DMS53 (cell line): ENCODE measurements around the gene FARSA.
"Not testable (repeated sequence)": the region's sequence is repeated elsewhere in the genome, so short reads cannot be mapped to it uniquely, and the experiment has no call there.

Source experiments
- DNase-seq: peaks from one replicate; lab custom pipeline; 2025; lab: John Stamatoyannopoulos, UW

FARSA gene

DNA sequence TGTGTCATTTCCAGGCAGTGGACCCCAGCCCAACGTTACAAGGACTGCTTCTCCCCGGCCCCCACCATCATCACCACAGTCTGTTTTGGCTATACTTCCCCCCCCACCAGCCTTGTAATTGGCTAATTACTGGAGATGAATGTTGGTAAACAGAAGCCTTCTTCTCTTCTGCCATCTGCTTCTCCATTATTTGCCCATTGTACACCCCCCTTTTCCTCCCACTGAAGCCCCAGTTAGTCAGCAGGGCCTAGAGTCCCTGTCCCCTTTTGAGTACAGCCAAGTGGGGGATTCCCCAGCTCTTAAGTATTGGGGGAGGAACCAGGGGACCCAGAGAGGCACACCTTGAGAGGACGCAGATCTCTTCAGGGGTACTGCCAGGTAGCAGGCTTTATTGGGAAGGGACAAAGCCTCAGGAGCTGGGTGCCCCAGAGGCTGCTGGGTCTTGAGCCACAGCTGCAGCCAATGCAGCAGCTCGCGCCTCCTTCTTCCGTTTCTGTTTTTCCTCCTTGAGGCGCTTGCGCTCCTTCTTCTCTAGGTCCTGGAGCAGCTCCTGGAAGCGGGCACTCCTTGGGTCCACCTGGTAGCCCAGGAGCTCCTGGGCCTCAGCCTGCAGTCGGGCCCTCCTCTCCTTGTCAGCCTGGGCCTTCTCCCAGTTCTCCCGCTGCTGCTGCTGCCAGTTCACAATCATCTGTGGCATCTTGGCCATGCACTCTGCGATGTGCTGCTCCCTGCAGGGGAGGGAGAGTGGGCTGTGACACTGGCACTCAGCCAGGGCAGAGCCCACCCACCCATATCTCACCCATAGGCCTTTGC is 20.5 kb upstream of the FARSA start:
- DNase-seq: no peak

DNA sequence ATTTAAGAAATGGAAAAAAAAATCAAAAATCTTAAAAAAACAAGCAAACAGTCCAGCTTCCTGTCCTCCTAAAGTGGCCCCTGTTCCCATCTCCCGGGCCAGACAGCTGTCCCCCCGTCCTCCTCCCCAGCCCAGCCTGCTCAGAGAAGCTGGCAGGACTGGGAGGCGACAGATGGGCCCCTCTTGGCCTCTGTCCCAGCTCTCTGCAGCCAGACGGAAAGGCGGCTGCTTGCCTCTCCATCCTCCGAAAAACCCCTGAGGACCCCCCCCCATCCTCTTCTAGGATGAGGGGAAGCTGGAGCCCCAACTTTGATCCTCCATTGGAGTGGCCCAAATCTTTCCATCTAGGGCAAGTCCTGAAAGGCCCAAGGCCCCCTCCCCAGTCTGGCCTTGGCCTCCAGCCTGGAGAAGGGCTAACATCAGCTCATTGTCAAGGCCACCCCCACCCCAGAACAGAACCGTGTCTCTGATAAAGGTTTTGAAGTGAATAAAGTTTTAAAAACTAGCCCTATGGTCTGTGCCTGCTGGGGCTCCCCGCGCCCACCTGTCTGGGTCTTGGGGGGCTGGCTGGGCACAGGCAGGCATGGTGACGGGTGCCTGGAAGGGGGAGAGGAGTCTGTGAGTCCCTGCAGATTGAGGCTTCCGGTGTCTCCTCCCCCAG is 19.8 kb upstream of the FARSA start:
- DNase-seq: no peak

DNA sequence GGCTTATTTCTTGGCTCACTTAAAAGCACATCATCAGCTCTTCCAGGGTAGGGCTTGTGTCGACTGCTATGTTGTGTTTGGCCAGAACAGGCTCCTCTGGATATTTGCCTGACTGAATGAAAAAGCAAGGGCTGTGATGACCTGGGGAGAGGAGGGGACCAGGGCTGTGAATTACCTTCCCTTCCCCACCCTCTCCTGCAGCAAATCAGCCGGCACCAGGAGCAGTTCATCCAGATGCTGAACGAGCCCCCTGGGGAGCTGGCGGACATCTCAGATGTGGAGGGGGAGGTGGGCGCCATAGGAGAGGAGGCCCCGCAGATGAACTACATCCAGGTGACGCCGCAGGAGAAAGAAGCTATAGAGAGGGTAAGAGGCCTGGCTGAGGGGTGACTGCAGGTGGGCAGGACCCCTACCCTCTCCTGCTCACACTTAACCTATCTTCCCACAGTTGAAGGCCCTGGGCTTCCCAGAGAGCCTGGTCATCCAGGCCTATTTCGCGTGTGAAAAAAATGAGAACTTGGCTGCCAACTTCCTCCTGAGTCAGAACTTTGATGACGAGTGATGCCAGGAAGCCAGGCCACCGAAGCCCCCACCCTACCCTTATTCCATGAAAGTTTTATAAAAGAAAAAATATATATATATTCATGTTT is 19.1 kb upstream of the FARSA start:
- DNase-seq: no peak

DNA sequence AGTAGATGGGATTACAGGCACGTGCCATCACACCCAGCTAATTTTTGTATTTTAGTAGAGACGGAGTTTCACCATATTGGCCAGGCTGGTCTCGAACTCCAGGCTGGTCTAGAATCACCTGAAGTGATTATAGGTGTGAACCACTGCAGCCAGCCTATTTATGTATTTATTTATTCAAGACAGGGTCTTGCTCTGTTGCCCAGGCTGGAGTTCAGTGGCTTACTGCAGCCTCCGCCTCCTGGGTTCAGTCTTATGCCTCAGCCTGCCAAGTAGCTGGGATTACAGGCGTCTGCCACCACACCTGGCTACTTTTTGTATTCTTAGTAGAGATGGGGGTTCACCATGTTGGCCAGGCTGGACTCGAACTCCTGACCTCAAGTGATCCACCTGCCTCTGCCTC is 18.5 kb upstream of the FARSA start:
- DNase-seq: not testable (repeated sequence)

DNA sequence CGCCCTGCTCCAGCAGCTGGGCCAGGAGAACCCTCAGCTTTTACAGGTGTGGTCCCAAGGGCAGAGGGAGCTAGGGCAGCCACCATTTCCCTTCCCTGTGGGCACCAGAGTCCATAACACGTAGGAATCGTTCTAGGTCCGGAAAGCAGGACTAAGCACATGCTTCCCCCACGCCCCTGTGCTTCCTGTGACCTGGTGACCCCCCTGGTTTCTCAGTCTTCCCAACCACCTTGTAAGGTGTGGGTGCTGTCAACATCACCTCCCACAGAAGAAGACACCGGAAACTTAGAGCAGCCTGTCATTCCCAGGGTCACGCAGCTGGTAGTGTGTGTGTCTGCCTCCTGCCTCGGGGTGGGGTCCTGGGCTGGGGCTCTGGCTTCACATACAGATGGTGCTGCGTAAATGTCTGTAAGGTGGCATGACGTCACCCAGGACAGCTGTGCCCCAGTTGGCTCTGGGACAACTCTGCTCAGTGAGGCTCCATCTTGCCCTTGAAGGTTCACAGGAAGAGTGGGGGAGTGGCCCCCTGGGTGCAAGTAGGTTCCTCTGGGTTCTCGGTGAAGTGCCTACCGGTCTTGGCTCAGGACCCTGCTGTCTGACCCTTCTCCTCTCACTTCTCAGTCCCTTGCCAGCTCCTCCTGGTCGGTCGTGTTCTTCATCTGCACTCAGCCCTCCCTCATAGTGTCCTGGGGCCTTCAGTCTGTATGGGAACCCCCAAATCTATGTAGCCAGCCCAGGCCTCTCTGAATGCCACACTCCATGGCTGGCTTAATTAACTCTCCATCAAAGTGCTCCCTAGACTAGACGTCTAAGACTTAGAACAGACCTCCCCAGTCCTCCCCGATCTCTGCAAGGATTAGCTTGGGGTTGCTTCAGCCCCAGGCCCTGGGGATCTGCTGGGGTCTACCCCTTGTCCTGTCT is 16.1 kb upstream of the FARSA start:
- no peak for DNase-seq

DNA sequence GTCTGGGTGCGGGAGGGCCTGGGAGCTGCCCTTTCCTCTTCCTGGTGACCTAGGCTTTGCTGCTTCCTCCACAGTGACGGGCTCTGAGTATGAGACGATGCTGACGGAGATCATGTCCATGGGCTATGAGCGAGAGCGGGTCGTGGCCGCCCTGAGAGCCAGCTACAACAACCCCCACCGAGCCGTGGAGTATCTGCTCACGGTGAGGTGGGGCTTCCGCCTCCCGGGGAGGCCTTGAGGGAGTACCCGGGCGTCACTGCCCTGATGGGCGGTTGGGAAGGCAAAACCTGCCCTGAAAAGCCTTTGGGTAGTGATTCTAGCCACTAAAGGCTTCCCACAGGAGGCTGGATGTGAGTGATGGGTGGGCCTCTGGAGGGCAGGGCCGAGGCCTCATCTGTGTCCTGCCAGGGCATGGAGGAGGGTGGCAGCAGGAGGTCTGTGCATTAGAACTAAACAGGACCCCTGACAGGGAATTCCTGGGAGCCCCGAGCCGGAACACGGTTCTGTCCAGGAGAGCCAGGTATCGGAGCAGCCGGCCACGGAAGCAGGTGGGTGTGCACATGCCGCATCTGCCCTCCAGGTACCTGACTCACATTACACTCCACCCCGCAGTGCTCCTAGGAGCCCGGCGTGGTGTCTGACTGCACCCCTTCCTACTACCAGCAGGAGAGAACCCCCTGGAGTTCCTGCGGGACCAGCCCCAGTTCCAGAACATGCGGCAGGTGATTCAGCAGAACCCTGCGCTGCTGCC is 15.3 kb upstream of the FARSA start:
- no peak for DNase-seq

DNA sequence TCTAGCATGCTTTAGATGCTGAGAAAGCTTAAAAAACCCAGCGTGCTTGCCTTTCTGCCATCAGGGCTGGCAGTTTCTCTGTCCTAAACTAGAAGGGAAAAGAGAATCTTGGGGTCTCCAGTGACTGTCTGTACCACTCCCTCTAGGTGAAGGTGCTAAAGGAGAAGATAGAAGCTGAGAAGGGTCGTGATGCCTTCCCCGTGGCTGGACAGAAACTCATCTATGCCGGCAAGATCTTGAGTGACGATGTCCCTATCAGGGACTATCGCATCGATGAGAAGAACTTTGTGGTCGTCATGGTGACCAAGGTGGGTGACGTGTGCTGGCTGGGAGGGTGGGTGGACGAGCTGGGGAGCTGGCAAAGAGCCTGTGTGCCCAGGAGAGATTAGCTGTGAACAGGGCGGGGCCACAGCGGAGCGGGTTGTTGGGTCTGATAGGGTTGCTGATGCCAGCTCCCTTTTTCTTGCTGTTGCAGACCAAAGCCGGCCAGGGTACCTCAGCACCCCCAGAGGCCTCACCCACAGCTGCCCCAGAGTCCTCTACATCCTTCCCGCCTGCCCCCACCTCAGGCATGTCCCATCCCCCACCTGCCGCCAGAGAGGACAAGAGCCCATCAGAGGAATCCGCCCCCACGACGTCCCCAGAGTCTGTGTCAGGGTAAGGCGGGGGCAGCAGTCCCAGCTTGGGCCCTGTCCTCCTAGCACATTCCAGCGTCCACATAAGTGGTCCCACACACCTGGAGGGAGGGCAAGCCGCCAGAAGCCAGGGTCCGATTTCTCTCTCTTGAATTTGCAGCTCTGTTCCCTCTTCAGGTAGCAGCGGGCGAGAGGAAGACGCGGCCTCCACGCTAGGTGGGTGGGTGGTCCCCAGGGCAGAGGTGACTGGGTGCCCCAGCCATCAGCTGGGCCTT is 14.4 kb upstream of the FARSA start:
- no peak for DNase-seq

DNA sequence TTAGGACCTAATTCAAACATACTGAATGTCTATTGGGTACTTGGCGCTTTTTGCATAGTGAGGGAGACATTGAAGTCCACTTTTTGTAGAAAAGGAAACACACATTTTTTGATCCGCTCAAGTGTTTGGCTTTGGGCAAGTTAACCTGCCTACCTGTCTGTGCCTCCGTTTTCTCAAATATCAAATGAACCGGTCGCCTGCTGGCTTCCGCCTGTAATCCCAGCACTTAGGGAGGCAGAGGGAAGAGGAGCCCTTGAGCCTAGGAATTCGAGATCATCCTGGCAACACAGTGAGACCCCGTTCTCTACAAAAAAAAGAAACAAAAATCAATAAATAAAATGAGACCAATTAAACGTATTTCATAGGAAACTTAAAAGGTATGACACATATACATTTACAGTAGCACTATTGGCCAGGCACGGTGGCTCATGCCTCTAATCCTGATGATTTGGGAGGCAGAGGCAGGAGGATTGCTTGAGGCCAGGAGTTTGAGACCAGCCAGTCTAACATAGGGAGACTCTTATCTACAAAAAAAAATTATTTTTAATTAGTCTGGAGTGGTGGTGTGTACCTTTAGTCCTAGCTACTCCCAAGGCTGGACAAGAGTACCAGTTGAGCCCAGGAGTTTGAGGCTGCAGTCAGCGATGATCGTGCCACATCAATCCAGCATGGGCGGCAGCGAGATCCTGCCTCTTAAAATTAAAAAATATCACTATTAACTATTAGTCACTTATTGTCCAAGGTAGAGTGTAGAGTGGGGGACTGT is 13.4 kb upstream of the FARSA start:
- peak; percentile 35 for DNase-seq

DNA sequence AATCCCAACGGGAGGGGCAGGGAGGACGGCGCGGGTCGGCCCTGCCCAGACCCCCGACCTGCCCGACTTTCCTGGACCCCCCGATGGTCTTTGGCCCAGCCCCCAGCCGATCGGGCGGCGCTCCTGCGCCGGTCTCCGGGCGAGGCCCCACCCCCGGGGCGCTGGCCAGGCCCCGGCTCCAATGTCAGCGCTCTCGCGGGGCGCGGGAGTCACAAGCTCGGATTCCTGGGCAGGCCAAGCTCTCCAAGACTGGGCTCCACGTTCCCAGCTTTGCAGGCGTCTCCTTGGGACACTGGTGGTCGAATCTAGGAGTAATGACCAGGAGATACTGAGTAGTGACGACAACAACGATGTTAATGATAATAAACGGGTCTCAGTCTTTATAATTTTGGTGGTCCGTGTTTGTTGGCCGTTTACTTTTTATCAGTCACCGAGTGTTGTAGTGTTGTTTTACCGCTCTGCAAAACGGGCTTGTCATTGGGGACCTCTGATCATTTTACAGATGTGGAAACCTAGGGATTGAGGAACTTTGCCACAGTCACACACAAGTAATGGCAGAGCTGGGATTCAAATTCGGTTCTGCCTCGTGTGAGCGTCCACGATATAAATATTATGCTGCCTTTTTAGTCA is 12.7 kb upstream of the FARSA start:
- peak; percentile 83 for DNase-seq

DNA sequence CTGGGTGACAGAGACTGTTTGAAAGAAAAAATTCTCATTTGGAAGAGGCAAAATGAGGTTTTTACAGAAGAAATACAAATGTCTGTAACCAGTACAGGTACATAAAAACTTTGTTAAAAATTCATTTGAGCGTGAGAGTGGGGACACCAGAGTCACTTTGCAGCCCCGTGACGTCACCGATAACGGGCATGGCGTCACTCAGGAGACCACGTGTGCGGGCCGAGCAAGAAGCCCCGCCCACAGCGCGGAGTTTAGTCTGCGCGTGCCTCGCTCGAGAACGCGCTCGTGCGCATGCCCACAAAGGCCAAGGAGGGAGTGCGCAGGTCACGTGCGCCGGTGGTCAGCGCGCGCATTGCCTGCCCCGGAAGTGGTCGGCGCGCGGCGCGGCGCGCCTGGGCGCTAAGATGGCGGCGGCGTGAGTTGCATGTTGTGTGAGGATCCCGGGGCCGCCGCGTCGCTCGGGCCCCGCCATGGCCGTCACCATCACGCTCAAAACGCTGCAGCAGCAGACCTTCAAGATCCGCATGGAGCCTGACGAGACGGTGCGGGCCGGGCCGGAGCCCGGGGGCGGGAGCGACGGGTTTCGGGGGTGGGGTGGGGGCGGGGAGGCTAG is 12.1 kb upstream of the FARSA start, which contains the start of gene RAD23A:
RAD23A (plus strand) TSS at position 384 of the 613 bp plus-strand sequence; CDS start at position 471, 87 bp downstream.
- DNase-seq: peak; percentile 98

DNA sequence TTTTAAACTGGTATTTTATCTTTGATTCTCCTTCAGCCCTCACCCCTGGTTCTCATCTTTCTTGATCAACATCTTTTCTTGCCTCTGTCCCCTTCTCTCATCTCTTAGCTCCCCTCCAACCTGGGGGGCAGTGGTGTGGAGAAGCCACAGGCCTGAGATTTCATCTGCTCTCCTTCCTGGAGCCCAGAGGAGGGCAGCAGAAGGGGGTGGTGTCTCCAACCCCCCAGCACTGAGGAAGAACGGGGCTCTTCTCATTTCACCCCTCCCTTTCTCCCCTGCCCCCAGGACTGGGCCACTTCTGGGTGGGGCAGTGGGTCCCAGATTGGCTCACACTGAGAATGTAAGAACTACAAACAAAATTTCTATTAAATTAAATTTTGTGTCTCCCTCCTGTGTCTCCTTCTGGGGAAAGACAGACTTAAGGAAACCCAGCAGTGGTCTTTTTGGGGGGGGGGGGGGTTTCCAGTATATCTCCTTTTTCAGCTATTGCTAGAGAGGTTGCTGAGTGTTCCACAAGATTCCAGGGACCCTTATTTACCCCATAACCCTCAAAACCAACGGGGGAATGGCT is 10.7 kb upstream of the FARSA start:
- DNase-seq: peak; percentile 41

DNA sequence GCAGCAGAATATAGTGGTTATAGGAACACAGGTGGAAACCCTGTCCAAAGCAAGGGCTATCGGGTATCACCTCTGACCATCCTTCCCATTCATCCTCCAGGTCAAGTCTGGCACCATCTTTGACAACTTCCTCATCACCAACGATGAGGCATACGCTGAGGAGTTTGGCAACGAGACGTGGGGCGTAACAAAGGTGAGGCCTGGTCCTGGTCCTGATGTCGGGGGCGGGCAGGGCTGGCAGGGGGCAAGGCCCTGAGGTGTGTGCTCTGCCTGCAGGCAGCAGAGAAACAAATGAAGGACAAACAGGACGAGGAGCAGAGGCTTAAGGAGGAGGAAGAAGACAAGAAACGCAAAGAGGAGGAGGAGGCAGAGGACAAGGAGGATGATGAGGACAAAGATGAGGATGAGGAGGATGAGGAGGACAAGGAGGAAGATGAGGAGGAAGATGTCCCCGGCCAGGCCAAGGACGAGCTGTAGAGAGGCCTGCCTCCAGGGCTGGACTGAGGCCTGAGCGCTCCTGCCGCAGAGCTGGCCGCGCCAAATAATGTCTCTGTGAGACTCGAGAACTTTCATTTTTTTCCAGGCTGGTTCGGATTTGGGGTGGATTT is 10.0 kb upstream of the FARSA start:
- peak; percentile 44 for DNase-seq

DNA sequence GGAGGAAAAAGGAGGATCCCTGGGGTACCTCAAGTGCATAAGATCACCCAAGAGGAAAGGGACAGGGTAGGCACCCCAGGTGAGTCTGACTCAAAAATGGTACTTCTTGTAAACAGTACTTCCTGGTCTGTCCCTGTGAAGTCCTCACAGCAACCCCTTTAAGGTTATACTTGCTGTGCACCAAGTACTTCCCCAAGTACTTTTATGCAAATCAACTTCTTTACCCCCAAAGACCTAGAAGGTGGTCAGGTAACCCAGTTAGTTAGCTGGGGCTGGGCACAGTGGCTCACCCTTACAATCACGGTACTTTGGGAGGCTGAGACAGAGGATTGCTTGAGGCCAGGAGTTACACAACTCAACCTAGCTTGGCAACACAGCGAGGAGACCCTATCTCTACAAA is 7.4 kb upstream of the FARSA start:
- DNase-seq: peak; percentile 20

DNA sequence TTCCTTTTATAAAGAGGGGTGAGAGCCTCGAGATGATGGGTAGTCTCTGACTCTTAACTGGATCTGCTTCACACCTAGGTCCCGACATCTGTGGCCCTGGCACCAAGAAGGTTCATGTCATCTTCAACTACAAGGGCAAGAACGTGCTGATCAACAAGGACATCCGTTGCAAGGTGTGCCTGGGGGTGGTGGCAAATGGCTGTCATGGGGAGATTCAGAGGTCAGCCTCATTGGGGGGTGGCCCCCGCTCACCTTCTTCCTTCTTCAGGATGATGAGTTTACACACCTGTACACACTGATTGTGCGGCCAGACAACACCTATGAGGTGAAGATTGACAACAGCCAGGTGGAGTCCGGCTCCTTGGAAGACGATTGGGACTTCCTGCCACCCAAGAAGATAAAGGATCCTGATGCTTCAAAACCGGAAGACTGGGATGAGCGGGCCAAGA is 6.5 kb upstream of the FARSA start:
- peak; percentile 23 for DNase-seq

DNA sequence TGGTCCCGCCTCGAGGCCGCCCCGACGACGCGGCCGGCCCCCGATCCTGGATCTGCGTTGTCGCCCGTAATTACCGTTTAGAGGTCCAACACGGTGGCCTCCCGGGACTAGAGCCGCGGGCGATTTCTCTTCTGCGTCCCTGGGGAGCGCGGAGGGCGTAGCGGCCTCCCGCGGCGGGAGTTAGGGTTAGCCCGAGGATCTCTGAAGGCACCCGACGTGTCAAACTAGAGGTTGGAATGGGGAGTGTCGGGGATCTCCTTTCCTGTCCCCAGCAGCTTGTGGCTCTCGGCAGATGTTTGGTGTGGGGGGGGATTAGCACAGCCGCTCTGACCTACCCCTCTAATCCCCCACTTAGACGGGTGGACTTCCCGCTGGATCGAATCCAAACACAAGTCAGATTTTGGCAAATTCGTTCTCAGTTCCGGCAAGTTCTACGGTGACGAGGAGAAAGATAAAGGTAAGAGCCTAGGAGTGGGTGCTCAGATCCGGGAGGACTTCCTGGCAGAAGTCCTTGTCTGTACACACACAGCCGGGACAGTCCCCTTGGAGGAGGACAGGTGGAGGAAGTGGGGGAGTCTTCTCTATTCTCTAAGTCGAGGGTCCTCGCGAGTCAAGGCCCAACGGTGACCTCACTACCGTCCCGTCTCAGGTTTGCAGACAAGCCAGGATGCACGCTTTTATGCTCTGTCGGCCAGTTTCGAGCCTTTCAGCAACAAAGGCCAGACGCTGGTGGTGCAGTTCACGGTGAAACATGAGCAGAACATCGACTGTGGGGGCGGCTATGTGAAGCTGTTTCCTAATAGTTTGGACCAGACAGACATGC is 5.5 kb upstream of the FARSA start:
- peak; percentile 58 for DNase-seq

DNA sequence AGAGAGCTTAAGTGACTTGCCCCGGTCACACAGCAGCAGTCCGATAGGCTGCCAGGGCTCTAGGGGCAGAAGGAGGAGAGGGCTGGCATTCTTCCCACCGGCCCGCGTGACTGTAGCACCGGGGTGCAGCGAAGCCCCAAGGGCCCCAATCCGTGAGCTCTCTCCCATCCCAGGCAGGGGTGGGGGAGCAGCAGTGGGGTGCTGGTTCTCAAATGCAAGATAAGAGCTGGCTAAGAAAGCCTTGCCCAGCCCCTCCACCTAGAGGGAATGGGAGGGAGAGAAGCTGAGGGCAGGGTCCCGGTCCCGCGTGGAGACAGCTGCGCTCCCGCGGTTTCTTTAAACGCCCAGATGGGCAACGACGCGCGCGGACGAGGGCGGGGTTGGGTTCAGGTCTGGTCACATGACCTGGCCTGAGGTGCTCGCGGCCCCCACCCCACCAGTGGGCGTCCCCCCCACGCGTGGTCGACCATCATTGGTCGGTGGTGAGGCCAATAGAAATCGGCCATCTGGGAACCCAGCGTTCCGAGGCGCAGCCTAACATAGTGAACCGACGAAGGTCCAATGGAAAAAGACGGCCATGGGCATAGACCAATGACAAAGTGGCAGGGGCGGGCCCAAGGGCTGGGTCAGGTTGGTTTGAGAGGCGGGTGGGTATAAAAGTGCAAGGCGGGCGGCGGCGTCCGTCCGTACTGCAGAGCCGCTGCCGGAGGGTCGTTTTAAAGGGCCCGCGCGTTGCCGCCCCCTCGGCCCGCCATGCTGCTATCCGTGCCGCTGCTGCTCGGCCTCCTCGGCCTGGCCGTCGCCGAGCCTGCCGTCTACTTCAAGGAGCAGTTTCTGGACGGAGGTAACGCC is 4.6 kb upstream of the FARSA start, which contains the start of gene CALR:
CALR (plus strand) TSS at position 683 of the 852 bp plus-strand sequence; CDS start at position 754, 71 bp downstream.
- peak; percentile 99 for DNase-seq
